ENCODE measurements around the gene POLL. TPM values are rescaled to one million over a fixed set of nuclear protein-coding genes. Genes with fewer than 3 reads are reported as not detected.

The POLL gene
- total RNA-seq, 1 experiment from 2014 or later = 46.2 TPM

DNA sequence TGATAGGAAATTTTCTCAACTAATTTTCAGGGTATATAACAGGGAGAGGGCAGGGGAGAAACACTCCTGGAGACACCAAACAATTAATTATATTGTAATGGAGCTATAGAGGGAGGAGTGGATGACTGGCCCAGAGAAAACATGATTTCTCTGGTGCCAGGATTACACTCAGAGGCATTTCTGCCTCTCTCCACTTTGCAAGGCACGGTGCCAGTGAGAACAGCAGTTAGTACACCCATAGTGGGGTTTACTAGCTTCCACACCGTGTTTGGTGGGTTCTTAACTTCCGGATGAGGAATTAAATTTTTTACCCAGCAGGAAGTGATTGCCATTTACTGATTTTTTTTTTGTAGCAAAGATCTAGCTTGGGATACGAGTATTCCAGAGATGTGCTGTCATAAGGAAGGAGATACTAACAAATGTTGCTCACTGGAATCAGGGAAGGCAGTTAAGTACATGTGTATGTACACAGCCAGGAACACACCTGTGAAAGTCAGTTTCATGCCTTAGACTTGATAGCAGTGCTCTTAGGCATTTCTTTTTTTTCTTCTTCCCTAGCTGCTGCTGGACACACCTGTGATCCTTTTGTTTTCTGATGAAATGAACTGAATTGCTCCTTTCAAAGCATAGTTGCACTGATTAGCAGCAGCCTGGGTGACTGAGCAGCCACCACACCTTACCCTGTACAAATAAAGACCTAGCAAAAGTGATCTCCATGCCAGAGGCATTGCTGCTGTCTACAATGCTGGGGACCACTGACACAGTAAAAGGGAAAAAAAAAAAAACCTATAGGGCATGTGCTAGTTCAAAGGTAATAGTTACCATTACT is 58.1 kb downstream of the POLL start (continued):
- TF ChIP-seq, protein P1, sequence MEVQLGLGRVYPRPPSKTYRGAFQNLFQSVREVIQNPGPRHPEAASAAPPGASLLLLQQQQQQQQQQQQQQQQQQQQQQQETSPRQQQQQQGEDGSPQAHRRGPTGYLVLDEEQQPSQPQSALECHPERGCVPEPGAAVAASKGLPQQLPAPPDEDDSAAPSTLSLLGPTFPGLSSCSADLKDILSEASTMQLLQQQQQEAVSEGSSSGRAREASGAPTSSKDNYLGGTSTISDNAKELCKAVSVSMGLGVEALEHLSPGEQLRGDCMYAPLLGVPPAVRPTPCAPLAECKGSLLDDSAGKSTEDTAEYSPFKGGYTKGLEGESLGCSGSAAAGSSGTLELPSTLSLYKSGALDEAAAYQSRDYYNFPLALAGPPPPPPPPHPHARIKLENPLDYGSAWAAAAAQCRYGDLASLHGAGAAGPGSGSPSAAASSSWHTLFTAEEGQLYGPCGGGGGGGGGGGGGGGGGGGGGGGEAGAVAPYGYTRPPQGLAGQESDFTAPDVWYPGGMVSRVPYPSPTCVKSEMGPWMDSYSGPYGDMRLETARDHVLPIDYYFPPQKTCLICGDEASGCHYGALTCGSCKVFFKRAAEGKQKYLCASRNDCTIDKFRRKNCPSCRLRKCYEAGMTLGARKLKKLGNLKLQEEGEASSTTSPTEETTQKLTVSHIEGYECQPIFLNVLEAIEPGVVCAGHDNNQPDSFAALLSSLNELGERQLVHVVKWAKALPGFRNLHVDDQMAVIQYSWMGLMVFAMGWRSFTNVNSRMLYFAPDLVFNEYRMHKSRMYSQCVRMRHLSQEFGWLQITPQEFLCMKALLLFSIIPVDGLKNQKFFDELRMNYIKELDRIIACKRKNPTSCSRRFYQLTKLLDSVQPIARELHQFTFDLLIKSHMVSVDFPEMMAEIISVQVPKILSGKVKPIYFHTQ (CRISPR knock-in tag; IDR thresholded peaks at IDR 0.05) = no peak
- no peak for TF ChIP-seq FOXJ3 (CRISPR knock-in tag; IDR thresholded peaks at IDR 0.05; ENCODE audit: borderline replicate concordance)
- no peak for TF ChIP-seq NFATC4 (CRISPR knock-in tag; IDR thresholded peaks at IDR 0.05)
- no peak for TF ChIP-seq FOXP1 (CRISPR knock-in tag; IDR thresholded peaks at IDR 0.05; ENCODE audit: borderline replicate concordance)
- TF ChIP-seq SOX15 (CRISPR knock-in tag; IDR thresholded peaks at IDR 0.05) = no peak
- no peak for TF ChIP-seq ZNF671 (CRISPR knock-in tag; IDR thresholded peaks at IDR 0.05)
- TF ChIP-seq, protein P2, sequence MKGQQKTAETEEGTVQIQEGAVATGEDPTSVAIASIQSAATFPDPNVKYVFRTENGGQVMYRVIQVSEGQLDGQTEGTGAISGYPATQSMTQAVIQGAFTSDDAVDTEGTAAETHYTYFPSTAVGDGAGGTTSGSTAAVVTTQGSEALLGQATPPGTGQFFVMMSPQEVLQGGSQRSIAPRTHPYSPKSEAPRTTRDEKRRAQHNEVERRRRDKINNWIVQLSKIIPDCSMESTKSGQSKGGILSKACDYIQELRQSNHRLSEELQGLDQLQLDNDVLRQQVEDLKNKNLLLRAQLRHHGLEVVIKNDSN (CRISPR knock-in tag; IDR thresholded peaks at IDR 0.05) = no peak
- TF ChIP-seq RELA (CRISPR knock-in tag; IDR thresholded peaks at IDR 0.05; ENCODE audit: borderline replicate concordance) = no peak
- TF ChIP-seq OVOL2 (CRISPR knock-in tag; IDR thresholded peaks at IDR 0.05; ENCODE audit: borderline replicate concordance) = no peak
- TF ChIP-seq, protein P3, sequence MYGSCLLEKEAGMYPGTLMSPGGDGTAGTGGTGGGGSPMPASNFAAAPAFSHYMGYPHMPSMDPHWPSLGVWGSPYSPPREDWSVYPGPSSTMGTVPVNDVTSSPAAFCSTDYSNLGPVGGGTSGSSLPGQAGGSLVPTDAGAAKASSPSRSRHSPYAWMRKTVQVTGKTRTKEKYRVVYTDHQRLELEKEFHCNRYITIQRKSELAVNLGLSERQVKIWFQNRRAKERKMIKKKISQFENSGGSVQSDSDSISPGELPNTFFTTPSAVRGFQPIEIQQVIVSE (CRISPR knock-in tag; IDR thresholded peaks at IDR 0.05; ENCODE audit: borderline replicate concordance) = no peak
- no peak for TF ChIP-seq ZNF396 (CRISPR knock-in tag; IDR thresholded peaks at IDR 0.05; ENCODE audit: borderline replicate concordance)

GRCh38 chr10:101529207-101529606 is 58.9 kb downstream of the POLL start:
- Mint-ChIP-seq H3K4me3 (no peak overlapping the region), H3K9me3 (no peaks in the 10 kb centered on the region), H3K4me1 (peaks cover 21% of the 10 kb centered on the region), H3K36me3 (no peaks in the 10 kb centered on the region), H3K27me3 (ENCODE audit: low read depth) (no peaks in the 10 kb centered on the region), H3K27ac (peak overlapping the region; percentile 36)
- TF ChIP-seq MXD4 (CRISPR knock-in tag; IDR thresholded peaks at IDR 0.05; ENCODE audit: borderline replicate concordance) = no peak
- TF ChIP-seq E2F1 (CRISPR knock-in tag; IDR thresholded peaks at IDR 0.05) = no peak
- TF ChIP-seq, protein P4, sequence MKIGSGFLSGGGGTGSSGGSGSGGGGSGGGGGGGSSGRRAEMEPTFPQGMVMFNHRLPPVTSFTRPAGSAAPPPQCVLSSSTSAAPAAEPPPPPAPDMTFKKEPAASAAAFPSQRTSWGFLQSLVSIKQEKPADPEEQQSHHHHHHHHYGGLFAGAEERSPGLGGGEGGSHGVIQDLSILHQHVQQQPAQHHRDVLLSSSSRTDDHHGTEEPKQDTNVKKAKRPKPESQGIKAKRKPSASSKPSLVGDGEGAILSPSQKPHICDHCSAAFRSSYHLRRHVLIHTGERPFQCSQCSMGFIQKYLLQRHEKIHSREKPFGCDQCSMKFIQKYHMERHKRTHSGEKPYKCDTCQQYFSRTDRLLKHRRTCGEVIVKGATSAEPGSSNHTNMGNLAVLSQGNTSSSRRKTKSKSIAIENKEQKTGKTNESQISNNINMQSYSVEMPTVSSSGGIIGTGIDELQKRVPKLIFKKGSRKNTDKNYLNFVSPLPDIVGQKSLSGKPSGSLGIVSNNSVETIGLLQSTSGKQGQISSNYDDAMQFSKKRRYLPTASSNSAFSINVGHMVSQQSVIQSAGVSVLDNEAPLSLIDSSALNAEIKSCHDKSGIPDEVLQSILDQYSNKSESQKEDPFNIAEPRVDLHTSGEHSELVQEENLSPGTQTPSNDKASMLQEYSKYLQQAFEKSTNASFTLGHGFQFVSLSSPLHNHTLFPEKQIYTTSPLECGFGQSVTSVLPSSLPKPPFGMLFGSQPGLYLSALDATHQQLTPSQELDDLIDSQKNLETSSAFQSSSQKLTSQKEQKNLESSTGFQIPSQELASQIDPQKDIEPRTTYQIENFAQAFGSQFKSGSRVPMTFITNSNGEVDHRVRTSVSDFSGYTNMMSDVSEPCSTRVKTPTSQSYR (CRISPR knock-in tag; IDR thresholded peaks at IDR 0.05) = no peak
- TF ChIP-seq ZNF396 (CRISPR knock-in tag; IDR thresholded peaks at IDR 0.05; ENCODE audit: borderline replicate concordance) = no peak
- TF ChIP-seq RORB (CRISPR knock-in tag; IDR thresholded peaks at IDR 0.05) = no peak
- TF ChIP-seq ZNF317 (CRISPR knock-in tag; IDR thresholded peaks at IDR 0.05; ENCODE audit: borderline replicate concordance, low read depth) = no peak
- TF ChIP-seq SMAD3 (CRISPR knock-in tag; IDR thresholded peaks at IDR 0.05; ENCODE audit: borderline replicate concordance) = no peak
- no peak for TF ChIP-seq ATF1 (CRISPR knock-in tag; IDR thresholded peaks at IDR 0.05)
- TF ChIP-seq GABPB1 (CRISPR knock-in tag; IDR thresholded peaks at IDR 0.05) = no peak
- no peak for TF ChIP-seq ZNF263 (CRISPR knock-in tag; IDR thresholded peaks at IDR 0.05; ENCODE audit: low read depth)
- ATAC-seq (peak; percentile 67), DNase-seq (ENCODE audit: low spot score) (no peak)
- ChIA-PET POLR2A (no interaction called here), CTCF (interaction anchor here (0.6 to 1.6 kb wide), 4 partner anchors 11 to 74 kb away, joined by 3 to 8 read pairs (median 4); no protein-coding TSS in a partner anchor)

Data from WTC11 (cell line).